ENCODE results near the gene HYAL3. TPM values are rescaled to one million over a fixed set of nuclear protein-coding genes. Genes with fewer than 3 reads are reported as not detected.

Gene HYAL3
- total and polyA plus RNA-seq, 2 of the 8 experiments (the other 6 are each of a cell fraction or from before 2014, with no cell fraction given) = 3.2 to 12.2 TPM

- TF ChIP-seq TCF12 (IDR thresholded peaks at IDR 0.05; ENCODE audit: low read depth, low read length) = 0 out of 2 replicates have a peak, but pooled peaks have one; percentile 39
- no peak for TF ChIP-seq ZNF274 (IDR thresholded peaks at IDR 0.05; ENCODE audit: borderline replicate concordance, extremely low read depth, low read length)
- TF ChIP-seq CEBPB (IDR thresholded peaks at IDR 0.05; ENCODE audit: low read depth, low read length) = no peak
- TF ChIP-seq CHD2 (IDR thresholded peaks at IDR 0.05; ENCODE audit: low read length) = peak; percentile 65
- no peak for TF ChIP-seq SRF (IDR thresholded peaks at IDR 0.05; ENCODE audit: low read depth, low read length)
- TF ChIP-seq CREB1 (IDR thresholded peaks at IDR 0.05) = peak; percentile 83
- no peak for TF ChIP-seq KDM1A (IDR thresholded peaks at IDR 0.05; ENCODE audit: borderline replicate concordance, low read length)
- no peak for TF ChIP-seq BRCA1 (IDR thresholded peaks at IDR 0.05; ENCODE audit: low read depth, low read length)
- TF ChIP-seq YY1 (IDR thresholded peaks at IDR 0.05; ENCODE audit: low read depth, low read length) = no peak
- TF ChIP-seq RFX5 (IDR thresholded peaks at IDR 0.05; ENCODE audit: borderline replicate concordance, low read depth, low read length) = no peak
- TF ChIP-seq HDAC2 (IDR thresholded peaks at IDR 0.05; ENCODE audit: borderline replicate concordance in 1 of 2, low read depth in 2 of 2, low read length in 2 of 2) = peak in 1 of 2 experiments; percentile 84; a peak in 1 of 4 replicates
- 0 out of 2 replicates have a peak, but pooled peaks have one; percentile 19 for TF ChIP-seq SP1 (IDR thresholded peaks at IDR 0.05; ENCODE audit: low read depth, low read length)
- TF ChIP-seq CBX5 (IDR thresholded peaks at IDR 0.05; ENCODE audit: low read depth, low read length) = no peak
- peak; percentile 41 for TF ChIP-seq NANOG (IDR thresholded peaks at IDR 0.05; ENCODE audit: insufficient read depth, low read depth, low read length, poor library complexity, severe bottlenecking)
- no peak for TF ChIP-seq EP300 (IDR thresholded peaks at IDR 0.05; ENCODE audit: borderline replicate concordance in 1 of 2, low read depth in 2 of 2, low read length in 2 of 2)
- TF ChIP-seq E2F6 (IDR thresholded peaks at IDR 0.05) = no peak
- TF ChIP-seq CTCF (IDR thresholded peaks at IDR 0.05; ENCODE audit: control extremely low read depth in 1 of 3, insufficient read depth in 1 of 3, low read depth in 1 of 3, low read length in 3 of 3) = peak in 1 of 3 experiments; percentile 3; a peak in 1 of 4 replicates
- TF ChIP-seq PHF8 (conservative IDR thresholded peaks at IDR 0.05; ENCODE audit: low read depth, low read length) = peak; percentile 85
- TF ChIP-seq TBP (IDR thresholded peaks at IDR 0.05; ENCODE audit: low read depth, low read length) = peak; percentile 78
- peak; percentile 91 for TF ChIP-seq GABPA (IDR thresholded peaks at IDR 0.05; ENCODE audit: borderline replicate concordance, insufficient read depth, low read length)
- no peak for TF ChIP-seq TEAD4 (IDR thresholded peaks at IDR 0.05; ENCODE audit: low read depth, low read length)
Observed at GRCh38 chr3:50327943-50328691, 28.9 kb upstream of the HYAL3 start, which contains the start of gene TUSC2 (continued).

Measured in H1 (cell line).